ENCODE results near the gene MLEC. TPM values are rescaled to one million over a fixed set of nuclear protein-coding genes. Genes with fewer than 3 reads are reported as not detected.

MLEC gene
- total RNA-seq, 1 donor from 2014 or later = 144 TPM

DNA sequence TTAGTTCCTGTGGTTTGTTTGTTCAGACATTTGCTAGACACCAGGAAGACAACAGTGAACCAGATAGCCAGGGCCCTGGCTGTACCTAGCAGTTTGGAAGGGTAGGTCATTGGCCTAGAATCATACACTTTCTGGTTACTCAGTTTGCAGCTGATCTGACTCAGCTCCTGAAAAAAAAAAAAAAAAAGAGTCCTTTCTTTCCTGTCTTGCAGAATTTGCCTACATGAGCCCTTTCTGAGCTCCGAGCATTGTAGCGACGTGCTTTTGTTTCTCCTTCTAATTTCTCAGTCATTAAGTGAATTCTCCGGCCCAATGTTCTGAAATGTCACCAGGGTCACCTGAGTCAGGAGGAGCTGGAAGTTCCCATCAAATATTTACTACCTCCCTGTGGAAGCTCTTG lies 44.1 kb upstream of the MLEC start:
- TF ChIP-seq, protein P1, sequence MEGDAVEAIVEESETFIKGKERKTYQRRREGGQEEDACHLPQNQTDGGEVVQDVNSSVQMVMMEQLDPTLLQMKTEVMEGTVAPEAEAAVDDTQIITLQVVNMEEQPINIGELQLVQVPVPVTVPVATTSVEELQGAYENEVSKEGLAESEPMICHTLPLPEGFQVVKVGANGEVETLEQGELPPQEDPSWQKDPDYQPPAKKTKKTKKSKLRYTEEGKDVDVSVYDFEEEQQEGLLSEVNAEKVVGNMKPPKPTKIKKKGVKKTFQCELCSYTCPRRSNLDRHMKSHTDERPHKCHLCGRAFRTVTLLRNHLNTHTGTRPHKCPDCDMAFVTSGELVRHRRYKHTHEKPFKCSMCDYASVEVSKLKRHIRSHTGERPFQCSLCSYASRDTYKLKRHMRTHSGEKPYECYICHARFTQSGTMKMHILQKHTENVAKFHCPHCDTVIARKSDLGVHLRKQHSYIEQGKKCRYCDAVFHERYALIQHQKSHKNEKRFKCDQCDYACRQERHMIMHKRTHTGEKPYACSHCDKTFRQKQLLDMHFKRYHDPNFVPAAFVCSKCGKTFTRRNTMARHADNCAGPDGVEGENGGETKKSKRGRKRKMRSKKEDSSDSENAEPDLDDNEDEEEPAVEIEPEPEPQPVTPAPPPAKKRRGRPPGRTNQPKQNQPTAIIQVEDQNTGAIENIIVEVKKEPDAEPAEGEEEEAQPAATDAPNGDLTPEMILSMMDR (IDR thresholded peaks at IDR 0.05) = no peak
- peaks cover 14% of the 10 kb centered on the region for H3K4me1 Mint-ChIP-seq (ENCODE audit: low read depth)
- peaks cover 58% of the 10 kb centered on the region for H3K27me3 Mint-ChIP-seq (ENCODE audit: low read depth)
- no peak overlapping the region for H3K4me3 Mint-ChIP-seq (ENCODE audit: unreplicated experiment)
- H3K36me3 Mint-ChIP-seq (ENCODE audit: low read depth) = peaks cover 1% of the 10 kb centered on the region
- no peak overlapping the region for H3K27ac Mint-ChIP-seq (ENCODE audit: unreplicated experiment)
- no peaks in the 10 kb centered on the region for H3K9me3 Mint-ChIP-seq (ENCODE audit: low read depth)
- no peak for DNase-seq (ENCODE audit: low spot score)

- H3K36me3 Mint-ChIP-seq (ENCODE audit: low read depth) = peaks cover 1% of the 10 kb centered on the region
- H3K9me3 Mint-ChIP-seq (ENCODE audit: low read depth) = no peaks in the 10 kb centered on the region
- no peak overlapping the region for H3K4me3 Mint-ChIP-seq (ENCODE audit: unreplicated experiment)
- DNase-seq (ENCODE audit: low spot score) = no peak
- TF ChIP-seq, protein P1 (IDR thresholded peaks at IDR 0.05) = no peak
- no peak overlapping the region for H3K27ac Mint-ChIP-seq (ENCODE audit: unreplicated experiment)
- peaks cover 56% of the 10 kb centered on the region for H3K27me3 Mint-ChIP-seq (ENCODE audit: low read depth)
- peaks cover 14% of the 10 kb centered on the region for H3K4me1 Mint-ChIP-seq (ENCODE audit: low read depth)
Observed at GRCh38 chr12:120643574-120643973, 43.4 kb upstream of the MLEC start.

DNA sequence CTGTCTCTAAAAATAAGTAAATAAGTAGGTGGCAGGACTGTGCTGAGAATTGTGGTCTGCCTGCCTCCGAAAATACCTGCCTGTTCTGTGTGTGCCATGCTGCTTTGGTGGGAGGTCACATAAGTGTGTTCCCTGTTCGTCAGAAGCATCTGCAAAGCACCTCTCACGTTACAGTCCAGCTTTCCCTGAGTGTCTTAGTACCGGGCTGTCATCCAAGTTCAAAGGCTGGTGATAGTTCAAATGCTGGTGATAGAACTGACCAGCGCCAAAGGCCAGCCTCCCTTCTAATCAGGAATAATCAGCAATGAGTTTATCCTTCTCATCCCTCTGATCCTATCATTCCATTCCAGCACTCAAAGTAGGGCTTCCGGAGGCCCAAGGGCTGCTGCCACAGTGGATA lies 40.9 kb upstream of the MLEC start:
- no peak overlapping the region for H3K27ac Mint-ChIP-seq (ENCODE audit: unreplicated experiment)
- peaks cover 60% of the 10 kb centered on the region for H3K27me3 Mint-ChIP-seq (ENCODE audit: low read depth)
- no peak overlapping the region for H3K4me3 Mint-ChIP-seq (ENCODE audit: unreplicated experiment)

DNA sequence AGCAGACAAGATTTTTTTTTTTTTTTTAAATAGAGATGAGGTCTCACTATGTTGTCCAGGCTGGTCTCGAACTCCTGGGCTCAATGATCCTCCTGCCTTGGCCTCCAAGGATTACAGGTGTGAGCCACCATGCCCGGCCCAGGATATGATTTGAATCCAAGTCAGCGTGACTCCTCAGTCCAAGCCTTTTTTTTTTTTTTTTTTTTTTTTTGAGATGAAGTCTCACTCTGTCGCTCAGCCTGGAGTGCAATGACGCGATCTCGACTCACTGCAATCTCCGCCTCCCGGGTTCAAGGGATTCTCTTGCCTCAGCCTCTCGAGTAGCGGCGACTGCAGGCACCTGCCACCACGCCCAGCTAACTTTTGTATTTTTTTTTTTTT lies 39.6 kb upstream of the MLEC start:
- peaks cover under 1% of the 10 kb centered on the region for H3K36me3 Mint-ChIP-seq (ENCODE audit: low read depth)
- no peak for DNase-seq (ENCODE audit: low spot score)
- no peaks in the 10 kb centered on the region for H3K9me3 Mint-ChIP-seq (ENCODE audit: low read depth)
- peaks cover 13% of the 10 kb centered on the region for H3K4me1 Mint-ChIP-seq (ENCODE audit: low read depth)
- peaks cover 60% of the 10 kb centered on the region for H3K27me3 Mint-ChIP-seq (ENCODE audit: low read depth)
- TF ChIP-seq, protein P1 (IDR thresholded peaks at IDR 0.05) = no peak
- H3K4me3 Mint-ChIP-seq (ENCODE audit: unreplicated experiment) = no peak overlapping the region
- no peak overlapping the region for H3K27ac Mint-ChIP-seq (ENCODE audit: unreplicated experiment)

More for the DNA sequence above, 40.9 kb upstream of the MLEC start:
- Mint-ChIP-seq H3K4me1 (ENCODE audit: low read depth) (peaks cover 19% of the 10 kb centered on the region), H3K9me3 (ENCODE audit: low read depth) (no peaks in the 10 kb centered on the region), H3K36me3 (ENCODE audit: low read depth) (peaks cover 1% of the 10 kb centered on the region)
- DNase-seq (ENCODE audit: low spot score) = no peak
- TF ChIP-seq, protein P1 (IDR thresholded peaks at IDR 0.05) = no peak

GRCh38 chr12:120649442-120650232 lies 37.3 kb upstream of the MLEC start:
- peaks cover 17% of the 10 kb centered on the region for H3K4me1 Mint-ChIP-seq (ENCODE audit: low read depth)
- H3K27ac Mint-ChIP-seq (ENCODE audit: unreplicated experiment) = peak overlapping the region; percentile 47
- no peak for DNase-seq (ENCODE audit: low spot score)
- H3K9me3 Mint-ChIP-seq (ENCODE audit: low read depth) = no peaks in the 10 kb centered on the region
- H3K4me3 Mint-ChIP-seq (ENCODE audit: unreplicated experiment) = peak overlapping the region; percentile 73
- TF ChIP-seq, protein P1 (IDR thresholded peaks at IDR 0.05) = peak; percentile 60
- H3K36me3 Mint-ChIP-seq (ENCODE audit: low read depth) = peaks cover 2% of the 10 kb centered on the region
- H3K27me3 Mint-ChIP-seq (ENCODE audit: low read depth) = peaks cover 50% of the 10 kb centered on the region

Data from chondrocyte (in vitro differentiated cells).